Measurements from ENCODE around the gene TMEM95. TPM values are rescaled to one million over a fixed set of nuclear protein-coding genes. Genes with fewer than 3 reads are reported as not detected.

The TMEM95 gene
- polyA plus RNA-seq, 1 experiment, result not detected

DNA sequence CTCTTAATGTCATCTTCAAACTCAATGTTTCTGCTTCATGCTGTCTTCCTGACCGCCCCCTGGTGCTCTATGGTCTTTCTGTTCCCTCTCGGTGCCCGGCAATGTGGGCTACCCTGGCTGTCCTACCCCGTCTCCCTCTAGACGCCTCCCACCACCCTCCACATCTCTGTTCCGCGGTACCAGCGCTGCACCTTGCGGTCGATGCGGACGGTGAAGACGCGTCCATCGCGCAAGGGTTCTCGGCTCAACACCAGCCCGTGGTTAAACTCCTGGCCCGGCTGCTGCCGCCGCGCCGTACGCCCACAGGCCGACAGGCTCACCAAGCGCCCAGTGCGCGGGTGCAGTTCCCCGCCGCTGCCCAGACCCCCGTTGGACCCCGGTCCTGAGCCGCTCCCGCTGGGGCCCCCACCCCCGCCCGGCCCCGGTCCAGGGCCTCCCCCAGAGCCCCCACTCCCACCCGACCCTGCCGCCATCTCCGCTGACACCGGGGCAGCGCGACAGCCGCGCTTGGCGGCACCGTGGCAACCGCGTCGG, 26.0 kb upstream of the TMEM95 start, which contains the start of gene NEURL4:
Gene NEURL4, minus strand, starts transcription at position 496 of the 534 bp plus-strand sequence. Its CDS starts 23 bp downstream, at position 473.
- H3K27me3 ChIP-seq (ENCODE audit: control insufficient read depth, insufficient read depth, low read length), result no peaks in the 10 kb centered on the region; the same call in 1 of the 2 replicates
- peaks cover 15% of the 10 kb centered on the region for H3K36me3 ChIP-seq (ENCODE audit: control insufficient read depth, insufficient read depth, low read length)
- ChIA-PET POLR2A (interaction anchor here (0.9 to 1.2 kb wide), 3 partner anchors 15 to 232 kb away, joined by 3 to 7 read pairs (median 3); partner anchors contain the start of gene TMEM256), CTCF (interaction anchor here (0.9 to 1.5 kb wide), 6 partner anchors 9 to 108 kb away, joined by 3 to 6 read pairs (median 4); no protein-coding TSS in a partner anchor)
- no peak for DNase-seq (ENCODE audit: low read depth)
- TF ChIP-seq, protein P1, sequence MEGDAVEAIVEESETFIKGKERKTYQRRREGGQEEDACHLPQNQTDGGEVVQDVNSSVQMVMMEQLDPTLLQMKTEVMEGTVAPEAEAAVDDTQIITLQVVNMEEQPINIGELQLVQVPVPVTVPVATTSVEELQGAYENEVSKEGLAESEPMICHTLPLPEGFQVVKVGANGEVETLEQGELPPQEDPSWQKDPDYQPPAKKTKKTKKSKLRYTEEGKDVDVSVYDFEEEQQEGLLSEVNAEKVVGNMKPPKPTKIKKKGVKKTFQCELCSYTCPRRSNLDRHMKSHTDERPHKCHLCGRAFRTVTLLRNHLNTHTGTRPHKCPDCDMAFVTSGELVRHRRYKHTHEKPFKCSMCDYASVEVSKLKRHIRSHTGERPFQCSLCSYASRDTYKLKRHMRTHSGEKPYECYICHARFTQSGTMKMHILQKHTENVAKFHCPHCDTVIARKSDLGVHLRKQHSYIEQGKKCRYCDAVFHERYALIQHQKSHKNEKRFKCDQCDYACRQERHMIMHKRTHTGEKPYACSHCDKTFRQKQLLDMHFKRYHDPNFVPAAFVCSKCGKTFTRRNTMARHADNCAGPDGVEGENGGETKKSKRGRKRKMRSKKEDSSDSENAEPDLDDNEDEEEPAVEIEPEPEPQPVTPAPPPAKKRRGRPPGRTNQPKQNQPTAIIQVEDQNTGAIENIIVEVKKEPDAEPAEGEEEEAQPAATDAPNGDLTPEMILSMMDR (IDR thresholded peaks at IDR 0.05; ENCODE audit: insufficient read depth, low read depth, low read length), result peak; percentile 29; the same call in 1 of the 2 replicates
- H3K4me3 ChIP-seq (ENCODE audit: low read depth, low read length), result peak within 1 kb of the TSS; percentile 64

DNA sequence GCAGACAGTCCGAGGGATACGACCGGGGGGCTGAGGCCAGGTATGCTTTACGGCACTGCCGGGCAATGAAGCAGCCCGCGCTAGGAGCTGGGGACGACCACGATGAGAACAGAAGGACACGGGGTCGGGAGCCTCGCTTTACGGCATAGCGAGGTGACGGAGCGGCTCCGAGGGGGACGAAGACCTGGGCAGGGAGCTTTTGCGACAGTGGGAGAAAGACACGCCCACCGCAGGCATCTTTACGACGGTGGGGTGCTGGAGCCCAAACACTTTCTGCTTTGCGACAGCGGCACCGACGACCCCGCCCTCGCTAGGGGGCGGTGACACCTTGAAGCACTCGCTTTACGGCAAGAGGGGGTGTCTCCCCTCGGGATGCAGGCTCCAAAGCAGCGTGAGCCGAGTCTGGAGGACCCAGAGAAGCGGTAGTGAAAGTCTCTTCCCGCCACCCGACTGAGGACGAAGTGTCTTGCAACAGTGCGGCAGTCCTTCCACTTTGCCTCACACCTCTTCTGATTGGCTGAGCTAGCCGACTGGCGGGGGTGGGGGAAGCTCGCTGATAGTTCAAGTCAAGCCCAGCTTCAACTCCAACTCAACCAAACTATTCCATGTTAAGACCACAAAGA, 25.5 kb upstream of the TMEM95 start:
- no peaks in the 10 kb centered on the region; the same call in 1 of the 2 replicates for H3K27me3 ChIP-seq (ENCODE audit: control insufficient read depth, insufficient read depth, low read length)
- CTCF ChIA-PET, result interaction anchor here (0.6 to 1.5 kb wide), 8 partner anchors 10 to 292 kb away, joined by 3 to 6 read pairs (median 4); no protein-coding TSS in a partner anchor
- peak overlapping the region; percentile 64 for H3K4me3 ChIP-seq (ENCODE audit: low read depth, low read length)
- POLR2A ChIA-PET, result interaction anchor here (0.6 to 1.2 kb wide), 5 partner anchors 16 to 231 kb away, joined by 3 to 22 read pairs (median 3); partner anchors contain the start of gene TMEM256
- TF ChIP-seq, protein P1 (IDR thresholded peaks at IDR 0.05; ENCODE audit: insufficient read depth, low read depth, low read length), result no peak
- peak; percentile 95 for DNase-seq (ENCODE audit: low read depth)
- H3K36me3 ChIP-seq (ENCODE audit: control insufficient read depth, insufficient read depth, low read length), result peaks cover 9% of the 10 kb centered on the region

DNA sequence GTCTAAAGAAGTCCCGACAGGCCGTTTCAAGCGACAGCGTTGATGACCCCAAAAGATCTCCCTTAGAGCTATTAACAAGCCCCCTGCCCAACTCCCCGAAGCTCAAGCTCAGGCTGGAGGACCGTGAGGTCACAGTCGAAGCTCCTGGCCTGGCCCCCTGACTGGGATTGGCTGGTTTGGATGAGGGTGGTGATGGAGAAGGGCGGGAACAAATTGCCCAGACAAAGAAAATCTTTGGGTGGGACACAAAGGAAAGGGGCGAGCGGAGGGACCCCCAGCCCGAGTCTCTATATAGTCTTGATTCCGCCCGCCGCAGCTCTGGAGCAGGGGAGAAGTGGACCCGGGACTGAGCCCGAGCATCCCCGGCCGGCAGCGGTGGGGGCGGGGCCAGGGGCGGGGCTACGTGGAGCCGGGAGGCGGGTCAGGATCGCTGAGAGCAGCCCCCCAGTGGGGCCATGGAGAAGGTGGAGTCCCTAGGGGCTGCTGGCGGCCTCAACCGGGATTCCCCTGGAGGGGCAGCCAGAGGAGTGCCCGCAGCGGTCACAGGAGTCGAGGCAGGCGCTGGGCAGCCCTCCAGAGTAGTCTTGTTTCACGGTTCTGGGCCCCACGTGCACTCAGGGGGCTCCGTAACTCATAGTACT, 24.8 kb upstream of the TMEM95 start:
- DNase-seq (ENCODE audit: low read depth), result no peak
- H3K27me3 ChIP-seq (ENCODE audit: control insufficient read depth, insufficient read depth, low read length), result no peaks in the 10 kb centered on the region; the same call in 1 of the 2 replicates
- ChIA-PET POLR2A (interaction anchor here (0.6 to 1.2 kb wide), 3 partner anchors 16 to 231 kb away, joined by 3 read pairs; no protein-coding TSS in a partner anchor), CTCF (interaction anchor here (0.5 to 1.5 kb wide), 8 partner anchors 10 to 109 kb away, joined by 3 to 6 read pairs (median 4); no protein-coding TSS in a partner anchor)
- TF ChIP-seq, protein P1 (IDR thresholded peaks at IDR 0.05; ENCODE audit: insufficient read depth, low read depth, low read length), result no peak
- H3K36me3 ChIP-seq (ENCODE audit: control insufficient read depth, insufficient read depth, low read length), result peaks cover 5% of the 10 kb centered on the region
- H3K4me3 ChIP-seq (ENCODE audit: low read depth, low read length), result peak overlapping the region; percentile 64

DNA sequence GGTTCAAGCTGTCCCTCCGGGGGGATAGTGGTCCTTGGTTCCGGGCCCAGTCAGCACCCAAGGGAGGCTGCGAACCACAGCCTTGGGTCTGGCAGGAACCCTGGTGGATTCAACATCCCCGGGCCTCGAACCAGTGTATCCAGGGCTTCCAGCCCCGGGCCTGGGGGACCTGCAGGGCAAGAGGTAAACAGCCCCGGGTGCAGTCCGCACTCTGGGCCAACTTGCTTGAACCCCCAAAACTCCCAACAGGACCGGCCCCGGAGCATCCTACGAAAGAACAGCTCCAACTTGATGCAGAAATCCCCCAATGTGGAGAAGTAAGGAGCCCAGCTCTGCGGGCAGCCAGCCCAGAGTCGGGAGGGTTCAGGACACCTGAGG, 24.3 kb upstream of the TMEM95 start:
- DNase-seq (ENCODE audit: low read depth), result no peak
- peaks cover 4% of the 10 kb centered on the region; the same call in 1 of the 2 replicates for H3K36me3 ChIP-seq (ENCODE audit: control insufficient read depth, insufficient read depth, low read length)
- POLR2A ChIA-PET, result no interaction called here

More for the DNA sequence above, 24.3 kb upstream of the TMEM95 start:
- TF ChIP-seq, protein P1 (IDR thresholded peaks at IDR 0.05; ENCODE audit: insufficient read depth, low read depth, low read length), result no peak
- CTCF ChIA-PET, result interaction anchor here (0.5 kb wide), 1 partner anchor 21 kb away, joined by 3 read pairs; no protein-coding TSS in a partner anchor
- H3K27me3 ChIP-seq (ENCODE audit: control insufficient read depth, insufficient read depth, low read length), result no peaks in the 10 kb centered on the region; the same call in 1 of the 2 replicates
- peak overlapping the region; percentile 64 for H3K4me3 ChIP-seq (ENCODE audit: low read depth, low read length)
